Neural cell (in vitro differentiated cells): ENCODE results near the gene MS4A6E. TPM values are rescaled to one million over a fixed set of nuclear protein-coding genes. Genes with fewer than 3 reads are reported as not detected.

Experiments
- H2AFZ ChIP-seq: fragments of 200-600, 300-800 bp; sonication (generic), shearing (Covaris generic); 2 replicates; pipeline ENCODE4 v1.6.0; 2014; ENCODE audit warnings: low read depth, mild to moderate bottlenecking, antibody characterized with exemption, low read length, moderate library complexity
- H3F3A ChIP-seq: fragments of 200-600 bp; shearing (Covaris generic); 2 replicates; pipeline ENCODE4 v1.6.1; 2016; ENCODE audit warnings: mild to moderate bottlenecking, moderate library complexity, mixed read lengths, antibody characterized with exemption, low read length; ENCODE audit not compliant: insufficient read depth, poor library complexity, severe bottlenecking
- H3K27ac ChIP-seq: fragments of 200-600, 300-800 bp; sonication (generic), shearing (Covaris generic); 2 replicates; pipeline ENCODE4 v1.5.1; 2014; ENCODE audit warnings: mild to moderate bottlenecking, low read length, moderate library complexity
- H3K27me3 ChIP-seq: fragments of 300-800, 200-600 bp; sonication (generic), shearing (Covaris generic); 2 replicates; pipeline ENCODE4 v1.6.0; 2014; ENCODE audit warnings: mild to moderate bottlenecking, low read depth, low read length, moderate library complexity; ENCODE audit not compliant: insufficient read depth
- H3K36me3 ChIP-seq: fragments of 300-800, 200-600 bp; sonication (generic), shearing (Covaris generic); 2 replicates; pipeline ENCODE4 v1.5.1; 2014; ENCODE audit warnings: mild to moderate bottlenecking, antibody characterized with exemption, low read length, moderate library complexity; ENCODE audit not compliant: insufficient read depth
- H3K4me2 ChIP-seq: fragments of 300-800, 200-600 bp; sonication (generic), shearing (Covaris generic); 2 replicates; pipeline ENCODE4 v1.6.0; 2014; ENCODE audit warnings: mild to moderate bottlenecking, low read length
- H3K4me3 ChIP-seq: fragments of 300-800, 200-600 bp; sonication (generic), shearing (Covaris generic); 2 replicates; pipeline ENCODE4 v1.5.1; 2014; ENCODE audit warnings: mild to moderate bottlenecking, low read length, moderate library complexity
- H3K79me2 ChIP-seq: fragments of 200-600 bp; shearing (Covaris generic); replicated peaks from 2 replicates; pipeline ENCODE4 v1.6.0; 2014; ENCODE audit warnings: mild to moderate bottlenecking, low read length, moderate library complexity; ENCODE audit not compliant: insufficient read depth
- H3K9ac ChIP-seq: fragments of 300-800, 200-600 bp; sonication (generic), shearing (Covaris generic); 2 replicates; pipeline ENCODE4 v1.6.1; 2016; ENCODE audit warnings: mild to moderate bottlenecking, low read length, mixed read lengths
- H3K9me2 ChIP-seq: fragments of 200-600 bp; shearing (Covaris generic); 2 replicates; pipeline ENCODE4 v1.6.1; 2016; ENCODE audit warnings: mild to moderate bottlenecking, low read length, mixed read lengths; ENCODE audit not compliant: insufficient read depth
- H3K9me3 ChIP-seq: fragments of 200-600, 300-800 bp; sonication (generic), shearing (Covaris generic); 2 replicates; pipeline ENCODE4 v1.6.1; 2016; ENCODE audit warnings: mild to moderate bottlenecking, mixed run types, low read length, moderate library complexity, mixed read lengths
- H4K20me1 ChIP-seq: fragments of 200-600 bp; shearing (Covaris generic); 2 replicates; pipeline ENCODE4 v1.6.1; 2016; ENCODE audit warnings: mild to moderate bottlenecking, mixed run types; ENCODE audit not compliant: insufficient read depth
- EP300 ChIP-seq: fragments of 450-650 bp; conservative IDR thresholded peaks from 2 replicates; pipeline ENCODE4 v1.6.1; 2014; ENCODE audit warnings: antibody characterized with exemption, mild to moderate bottlenecking, moderate library complexity; ENCODE audit not compliant: poor library complexity, severe bottlenecking
- EZH2 ChIP-seq: fragments of 200-600, 300-800 bp; shearing (Covaris generic), sonication (generic); IDR thresholded peaks from 2 replicates; pipeline ENCODE4 v1.6.1; 2014; ENCODE audit warnings: antibody characterized with exemption, low read length, borderline replicate concordance, mild to moderate bottlenecking; ENCODE audit not compliant: insufficient read depth, poor library complexity, severe bottlenecking
- MXI1 ChIP-seq: fragments of 450-650 bp; conservative IDR thresholded peaks from 2 replicates; pipeline ENCODE4 v1.6.1; 2014; ENCODE audit warnings: antibody characterized with exemption, mild to moderate bottlenecking; ENCODE audit not compliant: poor library complexity, severe bottlenecking
- POLR2AphosphoS5 ChIP-seq: IDR thresholded peaks from 2 replicates; pipeline ENCODE4 v1.6.1; 2012
- RAD21 ChIP-seq: fragments of 450-650 bp; conservative IDR thresholded peaks from 2 replicates; pipeline ENCODE4 v1.6.1; 2014; ENCODE audit warnings: antibody characterized with exemption, mild to moderate bottlenecking, moderate library complexity
- REST ChIP-seq: IDR thresholded peaks from 2 replicates; pipeline ENCODE4 v1.6.1; 2012; ENCODE audit warnings: borderline replicate concordance
- SMC3 ChIP-seq: fragments of 450-650 bp; conservative IDR thresholded peaks from 2 replicates; pipeline ENCODE4 v1.6.1; 2014; ENCODE audit warnings: antibody characterized with exemption, mild to moderate bottlenecking, moderate library complexity; ENCODE audit not compliant: poor library complexity
- TAF1 ChIP-seq: IDR thresholded peaks from 2 replicates; pipeline ENCODE4 v1.6.1; 2012; ENCODE audit warnings: low read depth
- polyA plus RNA-seq: library from polyadenylated mRNA; depleted of rRNA; stranded (reverse); fragments of >200 nt; gene quantifications from 2 replicates; pipeline ENCODE4 v1.2.3, GENCODE V29; 2014
- TF ChIP-seq, protein P1 (sequence below): fragments of 450-650 bp; IDR thresholded peaks from 2 replicates; pipeline ENCODE4 v1.5.1; 2014; ENCODE audit warnings: antibody characterized with exemption, mild to moderate bottlenecking, moderate library complexity; ENCODE audit not compliant: poor library complexity, severe bottlenecking

The MS4A6E gene
- polyA plus RNA-seq, 1 donor from 2014 or later = not detected

DNA sequence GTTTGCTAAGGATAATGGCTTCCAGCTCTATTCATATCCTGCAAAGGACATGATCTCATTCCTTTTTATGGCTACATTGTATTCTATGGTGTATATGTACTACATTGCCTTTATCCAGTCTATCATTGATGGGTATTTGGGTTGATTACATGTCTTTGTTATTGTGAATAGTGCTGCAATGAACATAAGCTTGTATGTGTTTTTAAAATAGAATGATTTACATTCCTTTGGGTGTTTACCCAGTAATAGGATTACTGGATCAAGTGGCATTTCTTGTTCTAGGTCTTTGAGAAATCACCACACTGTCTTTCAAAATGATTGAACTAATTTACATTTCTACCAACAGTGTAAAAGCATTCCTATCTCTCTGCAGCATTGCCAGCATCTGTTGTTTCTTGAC lies 6.0 kb upstream of the MS4A6E start:
- Histone ChIP-seq H3K9ac (no peak overlapping the region), H2AFZ (no peak overlapping the region), H3K27ac (no peak overlapping the region), H4K20me1 (no peaks in the 10 kb centered on the region), H3K27me3 (no peaks in the 10 kb centered on the region), H3F3A (no peaks in the 10 kb centered on the region), H3K4me2 (no peak overlapping the region), H3K4me3 (no peak overlapping the region), H3K9me2 (no peaks in the 10 kb centered on the region), H3K9me3 (no peaks in the 10 kb centered on the region), H3K79me2 (no peaks in the 10 kb centered on the region), H3K36me3 (no peaks in the 10 kb centered on the region)
- TF ChIP-seq TAF1 = no peak

- H3K9me3 ChIP-seq = no peaks in the 10 kb centered on the region
- H3K27ac ChIP-seq = no peak overlapping the region
- H3K9me2 ChIP-seq = no peaks in the 10 kb centered on the region
- H2AFZ ChIP-seq = no peak overlapping the region
- H3K36me3 ChIP-seq = no peaks in the 10 kb centered on the region
- H3K27me3 ChIP-seq = no peaks in the 10 kb centered on the region
- H4K20me1 ChIP-seq = no peaks in the 10 kb centered on the region
- H3F3A ChIP-seq = no peaks in the 10 kb centered on the region
- no peak overlapping the region for H3K4me3 ChIP-seq
- TF ChIP-seq EP300 (no peak), POLR2AphosphoS5 (no peak), SMC3 (no peak), RAD21 (no peak), EZH2 (no peak), TAF1 (no peak), MXI1 (no peak), REST (no peak)
- TF ChIP-seq, protein P1, sequence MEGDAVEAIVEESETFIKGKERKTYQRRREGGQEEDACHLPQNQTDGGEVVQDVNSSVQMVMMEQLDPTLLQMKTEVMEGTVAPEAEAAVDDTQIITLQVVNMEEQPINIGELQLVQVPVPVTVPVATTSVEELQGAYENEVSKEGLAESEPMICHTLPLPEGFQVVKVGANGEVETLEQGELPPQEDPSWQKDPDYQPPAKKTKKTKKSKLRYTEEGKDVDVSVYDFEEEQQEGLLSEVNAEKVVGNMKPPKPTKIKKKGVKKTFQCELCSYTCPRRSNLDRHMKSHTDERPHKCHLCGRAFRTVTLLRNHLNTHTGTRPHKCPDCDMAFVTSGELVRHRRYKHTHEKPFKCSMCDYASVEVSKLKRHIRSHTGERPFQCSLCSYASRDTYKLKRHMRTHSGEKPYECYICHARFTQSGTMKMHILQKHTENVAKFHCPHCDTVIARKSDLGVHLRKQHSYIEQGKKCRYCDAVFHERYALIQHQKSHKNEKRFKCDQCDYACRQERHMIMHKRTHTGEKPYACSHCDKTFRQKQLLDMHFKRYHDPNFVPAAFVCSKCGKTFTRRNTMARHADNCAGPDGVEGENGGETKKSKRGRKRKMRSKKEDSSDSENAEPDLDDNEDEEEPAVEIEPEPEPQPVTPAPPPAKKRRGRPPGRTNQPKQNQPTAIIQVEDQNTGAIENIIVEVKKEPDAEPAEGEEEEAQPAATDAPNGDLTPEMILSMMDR = no peak
- H3K79me2 ChIP-seq = no peaks in the 10 kb centered on the region
- H3K9ac ChIP-seq = no peak overlapping the region
- no peak overlapping the region for H3K4me2 ChIP-seq
Observed at GRCh38 chr11:60328460-60328859, 1.4 kb downstream of the MS4A6E start.

DNA sequence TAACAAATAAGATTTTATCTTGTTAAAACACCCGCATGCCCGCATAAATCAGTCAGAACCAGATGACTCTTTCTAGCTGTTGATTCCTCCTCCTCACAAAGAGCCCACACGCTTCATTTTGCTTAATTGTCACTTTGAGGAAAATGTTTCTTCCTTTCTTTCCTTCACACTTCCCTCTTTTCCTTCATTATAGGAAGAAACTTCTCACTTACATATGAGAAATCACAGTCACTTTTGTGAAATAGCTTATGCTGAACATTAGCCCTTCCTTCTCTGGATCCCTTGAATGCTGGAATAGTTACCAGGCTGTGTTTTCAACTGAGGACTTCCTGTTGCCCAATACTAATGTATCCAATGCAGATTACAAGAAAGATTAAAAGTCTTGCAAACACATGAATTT lies 5.8 kb downstream of the MS4A6E start:
- no peak overlapping the region for H3K4me2 ChIP-seq
- no peak overlapping the region for H2AFZ ChIP-seq
- H4K20me1 ChIP-seq = no peaks in the 10 kb centered on the region
- no peaks in the 10 kb centered on the region for H3K79me2 ChIP-seq
- H3K4me3 ChIP-seq = no peak overlapping the region
- no peak overlapping the region for H3K27ac ChIP-seq
- H3K36me3 ChIP-seq = no peaks in the 10 kb centered on the region
- H3K9me3 ChIP-seq = no peaks in the 10 kb centered on the region
- no peaks in the 10 kb centered on the region for H3K9me2 ChIP-seq
- no peak for TF ChIP-seq RAD21
- TF ChIP-seq, protein P1 = no peak
- TF ChIP-seq MXI1 = no peak
- no peak for TF ChIP-seq REST
- TF ChIP-seq TAF1 = no peak
- no peak for TF ChIP-seq SMC3
- no peak for TF ChIP-seq EZH2
- TF ChIP-seq POLR2AphosphoS5 = no peak
- TF ChIP-seq EP300 = no peak
- H3F3A ChIP-seq = no peaks in the 10 kb centered on the region
- no peak overlapping the region for H3K9ac ChIP-seq
- H3K27me3 ChIP-seq = no peaks in the 10 kb centered on the region
